Measurements from ENCODE around the gene TREX2. TPM values are rescaled to one million over a fixed set of nuclear protein-coding genes. Genes with fewer than 3 reads are reported as not detected.

Gene TREX2
- total and polyA plus RNA-seq, 2 experiments from 2014 or later: 0.81 to 1.7 TPM

DNA sequence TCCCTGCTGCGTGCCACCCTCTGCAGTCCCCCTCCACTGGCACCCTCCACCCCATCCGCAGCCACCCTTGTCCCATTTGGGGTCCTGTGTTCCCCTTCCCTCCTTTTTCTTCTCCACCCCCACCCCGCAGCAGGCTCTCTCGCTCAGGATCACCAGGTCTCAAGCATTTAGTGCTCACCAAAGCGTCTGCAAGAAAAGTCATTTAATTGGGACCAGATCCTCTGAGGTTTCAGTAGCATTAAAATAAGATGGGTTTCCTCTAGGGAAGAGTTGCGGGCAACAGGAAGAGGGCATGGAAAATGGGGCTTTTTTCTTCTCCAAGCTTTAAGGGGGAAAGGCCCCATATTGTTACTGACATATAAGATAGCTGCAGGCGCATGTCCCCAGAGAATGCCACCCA, 29.4 kb upstream of the TREX2 start:
- DNase-seq (ENCODE audit: low spot score): no peak
- H3K4me3 ChIP-seq: no peak overlapping the region
- H3K4me3 Mint-ChIP-seq: no peak overlapping the region
- no peak overlapping the region for H3K27ac ChIP-seq (ENCODE audit: low read depth)
- peaks cover 22% of the 10 kb centered on the region for H3K27me3 Mint-ChIP-seq (ENCODE audit: insufficient read depth, low read depth, poor library complexity)
- H3K27me3 ChIP-seq (ENCODE audit: insufficient read depth): peaks cover 15% of the 10 kb centered on the region
- H3K36me3 ChIP-seq (ENCODE audit: insufficient read depth): no peaks in the 10 kb centered on the region
- no peaks in the 10 kb centered on the region for H3K9me2 ChIP-seq (ENCODE audit: insufficient read depth)
- no peaks in the 10 kb centered on the region; the same call in 2 of the 3 replicates for H3K9me3 Mint-ChIP-seq
- H3F3A ChIP-seq (replicated peaks; ENCODE audit: low read depth): no peaks in the 10 kb centered on the region
- H2AFZ ChIP-seq: no peak overlapping the region
- no peak overlapping the region for H3K4me2 ChIP-seq
- no peaks in the 10 kb centered on the region; the same call in 1 of the 2 replicates for H3K4me1 ChIP-seq (ENCODE audit: insufficient read depth)
- H3K36me3 Mint-ChIP-seq (ENCODE audit: low read depth): no peaks in the 10 kb centered on the region
- peaks cover 17% of the 10 kb centered on the region; the same call in 2 of the 3 replicates for H3K4me1 Mint-ChIP-seq
- H3K27ac Mint-ChIP-seq: no peak overlapping the region
- TF ChIP-seq NANOG (IDR thresholded peaks at IDR 0.05; ENCODE audit: borderline replicate concordance) (no peak), JUNB (IDR thresholded peaks at IDR 0.05; ENCODE audit: unreplicated experiment) (no peak), POLR2AphosphoS5 (IDR thresholded peaks at IDR 0.05; ENCODE audit: low read depth) (no peak), EZH2 (IDR thresholded peaks at IDR 0.05; ENCODE audit: low read depth, unreplicated experiment) (no peak), ZNF114 (CRISPR knock-in tag; IDR thresholded peaks at IDR 0.05) (no peak), STAT1 (IDR thresholded peaks at IDR 0.05; ENCODE audit: unreplicated experiment) (no peak), EZH2phosphoT487 (IDR thresholded peaks at IDR 0.05; ENCODE audit: unreplicated experiment) (no peak), ZNF331 (CRISPR knock-in tag; IDR thresholded peaks at IDR 0.05; ENCODE audit: low read depth) (no peak), CREB1 (CRISPR knock-in tag; IDR thresholded peaks at IDR 0.05; ENCODE audit: low read depth) (no peak)
- TF ChIP-seq, protein P1, sequence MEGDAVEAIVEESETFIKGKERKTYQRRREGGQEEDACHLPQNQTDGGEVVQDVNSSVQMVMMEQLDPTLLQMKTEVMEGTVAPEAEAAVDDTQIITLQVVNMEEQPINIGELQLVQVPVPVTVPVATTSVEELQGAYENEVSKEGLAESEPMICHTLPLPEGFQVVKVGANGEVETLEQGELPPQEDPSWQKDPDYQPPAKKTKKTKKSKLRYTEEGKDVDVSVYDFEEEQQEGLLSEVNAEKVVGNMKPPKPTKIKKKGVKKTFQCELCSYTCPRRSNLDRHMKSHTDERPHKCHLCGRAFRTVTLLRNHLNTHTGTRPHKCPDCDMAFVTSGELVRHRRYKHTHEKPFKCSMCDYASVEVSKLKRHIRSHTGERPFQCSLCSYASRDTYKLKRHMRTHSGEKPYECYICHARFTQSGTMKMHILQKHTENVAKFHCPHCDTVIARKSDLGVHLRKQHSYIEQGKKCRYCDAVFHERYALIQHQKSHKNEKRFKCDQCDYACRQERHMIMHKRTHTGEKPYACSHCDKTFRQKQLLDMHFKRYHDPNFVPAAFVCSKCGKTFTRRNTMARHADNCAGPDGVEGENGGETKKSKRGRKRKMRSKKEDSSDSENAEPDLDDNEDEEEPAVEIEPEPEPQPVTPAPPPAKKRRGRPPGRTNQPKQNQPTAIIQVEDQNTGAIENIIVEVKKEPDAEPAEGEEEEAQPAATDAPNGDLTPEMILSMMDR (conservative IDR thresholded peaks at IDR 0.05; ENCODE audit: low read depth in 2 of 2): no peak
- TF ChIP-seq, protein P2, sequence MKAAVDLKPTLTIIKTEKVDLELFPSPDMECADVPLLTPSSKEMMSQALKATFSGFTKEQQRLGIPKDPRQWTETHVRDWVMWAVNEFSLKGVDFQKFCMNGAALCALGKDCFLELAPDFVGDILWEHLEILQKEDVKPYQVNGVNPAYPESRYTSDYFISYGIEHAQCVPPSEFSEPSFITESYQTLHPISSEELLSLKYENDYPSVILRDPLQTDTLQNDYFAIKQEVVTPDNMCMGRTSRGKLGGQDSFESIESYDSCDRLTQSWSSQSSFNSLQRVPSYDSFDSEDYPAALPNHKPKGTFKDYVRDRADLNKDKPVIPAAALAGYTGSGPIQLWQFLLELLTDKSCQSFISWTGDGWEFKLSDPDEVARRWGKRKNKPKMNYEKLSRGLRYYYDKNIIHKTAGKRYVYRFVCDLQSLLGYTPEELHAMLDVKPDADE (IDR thresholded peaks at IDR 0.05): no peak
- TF ChIP-seq, protein P3, sequence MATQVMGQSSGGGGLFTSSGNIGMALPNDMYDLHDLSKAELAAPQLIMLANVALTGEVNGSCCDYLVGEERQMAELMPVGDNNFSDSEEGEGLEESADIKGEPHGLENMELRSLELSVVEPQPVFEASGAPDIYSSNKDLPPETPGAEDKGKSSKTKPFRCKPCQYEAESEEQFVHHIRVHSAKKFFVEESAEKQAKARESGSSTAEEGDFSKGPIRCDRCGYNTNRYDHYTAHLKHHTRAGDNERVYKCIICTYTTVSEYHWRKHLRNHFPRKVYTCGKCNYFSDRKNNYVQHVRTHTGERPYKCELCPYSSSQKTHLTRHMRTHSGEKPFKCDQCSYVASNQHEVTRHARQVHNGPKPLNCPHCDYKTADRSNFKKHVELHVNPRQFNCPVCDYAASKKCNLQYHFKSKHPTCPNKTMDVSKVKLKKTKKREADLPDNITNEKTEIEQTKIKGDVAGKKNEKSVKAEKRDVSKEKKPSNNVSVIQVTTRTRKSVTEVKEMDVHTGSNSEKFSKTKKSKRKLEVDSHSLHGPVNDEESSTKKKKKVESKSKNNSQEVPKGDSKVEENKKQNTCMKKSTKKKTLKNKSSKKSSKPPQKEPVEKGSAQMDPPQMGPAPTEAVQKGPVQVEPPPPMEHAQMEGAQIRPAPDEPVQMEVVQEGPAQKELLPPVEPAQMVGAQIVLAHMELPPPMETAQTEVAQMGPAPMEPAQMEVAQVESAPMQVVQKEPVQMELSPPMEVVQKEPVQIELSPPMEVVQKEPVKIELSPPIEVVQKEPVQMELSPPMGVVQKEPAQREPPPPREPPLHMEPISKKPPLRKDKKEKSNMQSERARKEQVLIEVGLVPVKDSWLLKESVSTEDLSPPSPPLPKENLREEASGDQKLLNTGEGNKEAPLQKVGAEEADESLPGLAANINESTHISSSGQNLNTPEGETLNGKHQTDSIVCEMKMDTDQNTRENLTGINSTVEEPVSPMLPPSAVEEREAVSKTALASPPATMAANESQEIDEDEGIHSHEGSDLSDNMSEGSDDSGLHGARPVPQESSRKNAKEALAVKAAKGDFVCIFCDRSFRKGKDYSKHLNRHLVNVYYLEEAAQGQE (IDR thresholded peaks at IDR 0.05; ENCODE audit: unreplicated experiment): no peak
- TF ChIP-seq, protein P4, sequence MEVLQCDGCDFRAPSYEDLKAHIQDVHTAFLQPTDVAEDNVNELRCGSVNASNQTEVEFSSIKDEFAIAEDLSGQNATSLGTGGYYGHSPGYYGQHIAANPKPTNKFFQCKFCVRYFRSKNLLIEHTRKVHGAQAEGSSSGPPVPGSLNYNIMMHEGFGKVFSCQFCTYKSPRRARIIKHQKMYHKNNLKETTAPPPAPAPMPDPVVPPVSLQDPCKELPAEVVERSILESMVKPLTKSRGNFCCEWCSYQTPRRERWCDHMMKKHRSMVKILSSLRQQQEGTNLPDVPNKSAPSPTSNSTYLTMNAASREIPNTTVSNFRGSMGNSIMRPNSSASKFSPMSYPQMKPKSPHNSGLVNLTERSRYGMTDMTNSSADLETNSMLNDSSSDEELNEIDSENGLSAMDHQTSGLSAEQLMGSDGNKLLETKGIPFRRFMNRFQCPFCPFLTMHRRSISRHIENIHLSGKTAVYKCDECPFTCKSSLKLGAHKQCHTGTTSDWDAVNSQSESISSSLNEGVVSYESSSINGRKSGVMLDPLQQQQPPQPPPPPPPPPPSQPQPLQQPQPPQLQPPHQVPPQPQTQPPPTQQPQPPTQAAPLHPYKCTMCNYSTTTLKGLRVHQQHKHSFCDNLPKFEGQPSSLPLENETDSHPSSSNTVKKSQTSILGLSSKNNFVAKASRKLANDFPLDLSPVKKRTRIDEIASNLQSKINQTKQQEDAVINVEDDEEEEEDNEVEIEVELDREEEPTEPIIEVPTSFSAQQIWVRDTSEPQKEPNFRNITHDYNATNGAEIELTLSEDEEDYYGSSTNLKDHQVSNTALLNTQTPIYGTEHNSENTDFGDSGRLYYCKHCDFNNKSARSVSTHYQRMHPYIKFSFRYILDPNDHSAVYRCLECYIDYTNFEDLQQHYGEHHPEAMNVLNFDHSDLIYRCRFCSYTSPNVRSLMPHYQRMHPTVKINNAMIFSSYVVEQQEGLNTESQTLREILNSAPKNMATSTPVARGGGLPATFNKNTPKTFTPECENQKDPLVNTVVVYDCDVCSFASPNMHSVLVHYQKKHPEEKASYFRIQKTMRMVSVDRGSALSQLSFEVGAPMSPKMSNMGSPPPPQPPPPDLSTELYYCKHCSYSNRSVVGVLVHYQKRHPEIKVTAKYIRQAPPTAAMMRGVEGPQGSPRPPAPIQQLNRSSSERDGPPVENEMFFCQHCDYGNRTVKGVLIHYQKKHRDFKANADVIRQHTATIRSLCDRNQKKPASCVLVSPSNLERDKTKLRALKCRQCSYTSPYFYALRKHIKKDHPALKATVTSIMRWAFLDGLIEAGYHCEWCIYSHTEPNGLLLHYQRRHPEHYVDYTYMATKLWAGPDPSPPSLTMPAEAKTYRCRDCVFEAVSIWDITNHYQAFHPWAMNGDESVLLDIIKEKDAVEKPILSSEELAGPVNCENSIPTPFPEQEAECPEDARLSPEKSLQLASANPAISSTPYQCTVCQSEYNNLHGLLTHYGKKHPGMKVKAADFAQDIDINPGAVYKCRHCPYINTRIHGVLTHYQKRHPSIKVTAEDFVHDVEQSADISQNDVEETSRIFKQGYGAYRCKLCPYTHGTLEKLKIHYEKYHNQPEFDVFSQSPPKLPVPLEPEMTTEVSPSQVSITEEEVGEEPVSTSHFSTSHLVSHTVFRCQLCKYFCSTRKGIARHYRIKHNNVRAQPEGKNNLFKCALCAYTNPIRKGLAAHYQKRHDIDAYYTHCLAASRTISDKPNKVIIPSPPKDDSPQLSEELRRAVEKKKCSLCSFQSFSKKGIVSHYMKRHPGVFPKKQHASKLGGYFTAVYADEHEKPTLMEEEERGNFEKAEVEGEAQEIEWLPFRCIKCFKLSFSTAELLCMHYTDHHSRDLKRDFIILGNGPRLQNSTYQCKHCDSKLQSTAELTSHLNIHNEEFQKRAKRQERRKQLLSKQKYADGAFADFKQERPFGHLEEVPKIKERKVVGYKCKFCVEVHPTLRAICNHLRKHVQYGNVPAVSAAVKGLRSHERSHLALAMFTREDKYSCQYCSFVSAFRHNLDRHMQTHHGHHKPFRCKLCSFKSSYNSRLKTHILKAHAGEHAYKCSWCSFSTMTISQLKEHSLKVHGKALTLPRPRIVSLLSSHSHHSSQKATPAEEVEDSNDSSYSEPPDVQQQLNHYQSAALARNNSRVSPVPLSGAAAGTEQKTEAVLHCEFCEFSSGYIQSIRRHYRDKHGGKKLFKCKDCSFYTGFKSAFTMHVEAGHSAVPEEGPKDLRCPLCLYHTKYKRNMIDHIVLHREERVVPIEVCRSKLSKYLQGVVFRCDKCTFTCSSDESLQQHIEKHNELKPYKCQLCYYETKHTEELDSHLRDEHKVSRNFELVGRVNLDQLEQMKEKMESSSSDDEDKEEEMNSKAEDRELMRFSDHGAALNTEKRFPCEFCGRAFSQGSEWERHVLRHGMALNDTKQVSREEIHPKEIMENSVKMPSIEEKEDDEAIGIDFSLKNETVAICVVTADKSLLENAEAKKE (CRISPR knock-in tag; IDR thresholded peaks at IDR 0.05): no peak
- ATAC-seq: no peak
- H3K79me2 ChIP-seq (replicated peaks; ENCODE audit: insufficient read depth): no peaks in the 10 kb centered on the region
- H4K20me1 ChIP-seq (replicated peaks; ENCODE audit: insufficient read depth): no peaks in the 10 kb centered on the region

Data from GM23338 (cell line).